ENCODE measurements around the gene CLEC20A.
"Not testable (repeated sequence)": the region's sequence is repeated elsewhere in the genome, so short reads cannot be mapped to it uniquely, and the experiment has no call there.

The CLEC20A gene

GRCh38 chr1:178528953-178529335, 32.2 kb upstream of the CLEC20A start:
- DNase-seq = no peak

GRCh38 chr1:178528228-178528952, 31.6 kb upstream of the CLEC20A start:
- DNase-seq = no peak

- no peak for DNase-seq
Measured at GRCh38 chr1:178527117-178527516, 30.4 kb upstream of the CLEC20A start.

GRCh38 chr1:178521241-178521640, 24.5 kb upstream of the CLEC20A start:
- DNase-seq = no peak

- DNase-seq = no peak
Measured at GRCh38 chr1:178520803-178521202, 24.0 kb upstream of the CLEC20A start.

GRCh38 chr1:178518894-178519293, 22.1 kb upstream of the CLEC20A start:
- no peak for DNase-seq

GRCh38 chr1:178516110-178516509, 19.3 kb upstream of the CLEC20A start:
- no peak for DNase-seq

GRCh38 chr1:178513278-178513983, 16.7 kb upstream of the CLEC20A start:
- no peak for DNase-seq

GRCh38 chr1:178512566-178513277, 16.0 kb upstream of the CLEC20A start, which contains the start of gene TEX35:
TSS of gene TEX35 (plus strand) at chr1:178513109. CDS start at chr1:178513189, 80 bp downstream.
- no peak for DNase-seq

- no peak for DNase-seq
Measured at GRCh38 chr1:178510155-178510554, 13.4 kb upstream of the CLEC20A start.

- DNase-seq = no peak
Measured at GRCh38 chr1:178509414-178510007, 12.7 kb upstream of the CLEC20A start.

GRCh38 chr1:178506669-178507068, 9.9 kb upstream of the CLEC20A start:
- no peak for DNase-seq

- DNase-seq = no peak
Measured at GRCh38 chr1:178506177-178506576, 9.4 kb upstream of the CLEC20A start.

GRCh38 chr1:178504286-178504685, 7.5 kb upstream of the CLEC20A start:
- DNase-seq = no peak

GRCh38 chr1:178503849-178504248, 7.1 kb upstream of the CLEC20A start:
- DNase-seq = no peak

- not testable (repeated sequence) for DNase-seq
Measured at GRCh38 chr1:178503316-178503715, 6.6 kb upstream of the CLEC20A start.

- no peak for DNase-seq
Measured at GRCh38 chr1:178502856-178503255, 6.1 kb upstream of the CLEC20A start.

GRCh38 chr1:178502330-178502714, 5.6 kb upstream of the CLEC20A start:
- DNase-seq = no peak

- DNase-seq = no peak
Measured at GRCh38 chr1:178501705-178502329, 5.1 kb upstream of the CLEC20A start.

GRCh38 chr1:178500936-178501554, 4.3 kb upstream of the CLEC20A start:
- no peak for DNase-seq

- no peak for DNase-seq
Measured at GRCh38 chr1:178500091-178500770, 3.5 kb upstream of the CLEC20A start.

All from activated gamma-delta T cell (primary cell).